ENCODE results near the gene ICAM1.

ICAM1 gene

GRCh38 chr19:10245189-10245939 lies 25.6 kb upstream of the ICAM1 start:
- no peak for TF ChIP-seq TAF1 (IDR thresholded peaks at IDR 0.05; ENCODE audit: borderline replicate concordance, insufficient read depth, low read length)
- no peak for TF ChIP-seq POLR2AphosphoS5 (IDR thresholded peaks at IDR 0.05; ENCODE audit: low read depth, low read length)
- no peak for TF ChIP-seq FOXP2 (optimal IDR thresholded peaks at IDR 0.05; ENCODE audit: borderline replicate concordance, extremely low read depth, extremely low read length, insufficient read depth)
- TF ChIP-seq, protein P1, sequence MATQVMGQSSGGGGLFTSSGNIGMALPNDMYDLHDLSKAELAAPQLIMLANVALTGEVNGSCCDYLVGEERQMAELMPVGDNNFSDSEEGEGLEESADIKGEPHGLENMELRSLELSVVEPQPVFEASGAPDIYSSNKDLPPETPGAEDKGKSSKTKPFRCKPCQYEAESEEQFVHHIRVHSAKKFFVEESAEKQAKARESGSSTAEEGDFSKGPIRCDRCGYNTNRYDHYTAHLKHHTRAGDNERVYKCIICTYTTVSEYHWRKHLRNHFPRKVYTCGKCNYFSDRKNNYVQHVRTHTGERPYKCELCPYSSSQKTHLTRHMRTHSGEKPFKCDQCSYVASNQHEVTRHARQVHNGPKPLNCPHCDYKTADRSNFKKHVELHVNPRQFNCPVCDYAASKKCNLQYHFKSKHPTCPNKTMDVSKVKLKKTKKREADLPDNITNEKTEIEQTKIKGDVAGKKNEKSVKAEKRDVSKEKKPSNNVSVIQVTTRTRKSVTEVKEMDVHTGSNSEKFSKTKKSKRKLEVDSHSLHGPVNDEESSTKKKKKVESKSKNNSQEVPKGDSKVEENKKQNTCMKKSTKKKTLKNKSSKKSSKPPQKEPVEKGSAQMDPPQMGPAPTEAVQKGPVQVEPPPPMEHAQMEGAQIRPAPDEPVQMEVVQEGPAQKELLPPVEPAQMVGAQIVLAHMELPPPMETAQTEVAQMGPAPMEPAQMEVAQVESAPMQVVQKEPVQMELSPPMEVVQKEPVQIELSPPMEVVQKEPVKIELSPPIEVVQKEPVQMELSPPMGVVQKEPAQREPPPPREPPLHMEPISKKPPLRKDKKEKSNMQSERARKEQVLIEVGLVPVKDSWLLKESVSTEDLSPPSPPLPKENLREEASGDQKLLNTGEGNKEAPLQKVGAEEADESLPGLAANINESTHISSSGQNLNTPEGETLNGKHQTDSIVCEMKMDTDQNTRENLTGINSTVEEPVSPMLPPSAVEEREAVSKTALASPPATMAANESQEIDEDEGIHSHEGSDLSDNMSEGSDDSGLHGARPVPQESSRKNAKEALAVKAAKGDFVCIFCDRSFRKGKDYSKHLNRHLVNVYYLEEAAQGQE (IDR thresholded peaks at IDR 0.05; ENCODE audit: insufficient read depth in 1 of 2, low read depth in 2 of 2, low read length in 2 of 2): no peak
- TF ChIP-seq SIN3A (IDR thresholded peaks at IDR 0.05; ENCODE audit: borderline replicate concordance, insufficient read depth, low read length): no peak

DNA sequence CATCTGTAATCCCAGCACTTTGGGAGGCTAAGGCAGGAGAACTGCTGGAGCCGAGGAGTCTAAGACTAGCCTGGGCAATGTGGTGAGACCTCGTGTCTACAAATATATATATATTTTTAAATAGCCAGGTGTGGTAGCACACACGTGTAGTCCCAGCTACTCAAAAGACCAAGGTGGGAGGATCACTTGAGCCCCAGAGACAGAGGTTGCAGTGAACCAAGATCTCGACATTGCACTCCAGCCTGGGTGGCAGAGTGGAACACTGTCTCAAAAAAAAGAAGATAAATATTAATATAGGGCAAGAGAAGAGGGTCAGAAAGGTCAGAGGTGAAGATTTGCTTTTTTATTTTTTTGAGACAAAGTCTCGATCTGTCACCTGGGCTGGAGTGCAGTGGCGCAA lies 24.4 kb upstream of the ICAM1 start:
- TF ChIP-seq TAF1 (IDR thresholded peaks at IDR 0.05; ENCODE audit: borderline replicate concordance, insufficient read depth, low read length) (no peak), SIN3A (IDR thresholded peaks at IDR 0.05; ENCODE audit: borderline replicate concordance, insufficient read depth, low read length) (no peak), FOXP2 (optimal IDR thresholded peaks at IDR 0.05; ENCODE audit: borderline replicate concordance, extremely low read depth, extremely low read length, insufficient read depth) (no peak), POLR2AphosphoS5 (IDR thresholded peaks at IDR 0.05; ENCODE audit: low read depth, low read length) (no peak)
- TF ChIP-seq, protein P1 (IDR thresholded peaks at IDR 0.05; ENCODE audit: insufficient read depth in 1 of 2, low read depth in 2 of 2, low read length in 2 of 2): no peak

GRCh38 chr19:10251792-10252694 lies 18.9 kb upstream of the ICAM1 start, which contains the start of gene MRPL4:
TSS of gene MRPL4 (plus strand) at chr19:10252214. CDS start at chr19:10252254, 40 bp downstream.
- TF ChIP-seq, protein P1 (IDR thresholded peaks at IDR 0.05; ENCODE audit: insufficient read depth in 1 of 2, low read depth in 2 of 2, low read length in 2 of 2): no peak
- peak; percentile 80; the same call in 1 of the 2 replicates for TF ChIP-seq TAF1 (IDR thresholded peaks at IDR 0.05; ENCODE audit: borderline replicate concordance, insufficient read depth, low read length)
- peak; percentile 96 for TF ChIP-seq FOXP2 (optimal IDR thresholded peaks at IDR 0.05; ENCODE audit: borderline replicate concordance, extremely low read depth, extremely low read length, insufficient read depth)
- TF ChIP-seq SIN3A (IDR thresholded peaks at IDR 0.05; ENCODE audit: borderline replicate concordance, insufficient read depth, low read length): peak; percentile 90; the same call in 1 of the 2 replicates
- TF ChIP-seq POLR2AphosphoS5 (IDR thresholded peaks at IDR 0.05; ENCODE audit: low read depth, low read length): peak; percentile 84

DNA sequence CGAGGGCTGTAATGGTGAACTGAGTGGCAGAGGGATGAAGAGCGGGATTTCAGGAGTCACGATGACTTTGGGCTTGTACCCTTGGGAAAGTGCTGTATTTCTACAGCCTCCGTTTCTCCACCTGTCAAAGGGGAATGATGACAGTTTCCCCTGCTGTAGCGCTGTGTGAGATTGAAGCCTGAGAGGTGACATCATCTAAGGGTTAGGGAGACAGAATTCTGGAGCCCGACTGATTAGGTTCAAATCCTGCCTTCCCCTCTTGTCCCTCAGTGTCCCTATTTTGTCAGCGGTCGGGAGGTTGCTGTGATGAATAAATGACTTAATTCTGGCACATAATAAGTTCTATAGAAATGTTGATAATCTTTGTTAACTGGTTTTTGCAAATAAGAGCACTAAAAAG lies 18.2 kb upstream of the ICAM1 start:
- no peak for TF ChIP-seq TAF1 (IDR thresholded peaks at IDR 0.05; ENCODE audit: borderline replicate concordance, insufficient read depth, low read length)
- no peak for TF ChIP-seq SIN3A (IDR thresholded peaks at IDR 0.05; ENCODE audit: borderline replicate concordance, insufficient read depth, low read length)
- TF ChIP-seq, protein P1 (IDR thresholded peaks at IDR 0.05; ENCODE audit: insufficient read depth in 1 of 2, low read depth in 2 of 2, low read length in 2 of 2): no peak
- no peak for TF ChIP-seq FOXP2 (optimal IDR thresholded peaks at IDR 0.05; ENCODE audit: borderline replicate concordance, extremely low read depth, extremely low read length, insufficient read depth)
- TF ChIP-seq POLR2AphosphoS5 (IDR thresholded peaks at IDR 0.05; ENCODE audit: low read depth, low read length): no peak

All from PFSK-1 (cell line).